ENCODE results near the gene COA5.

DNA sequence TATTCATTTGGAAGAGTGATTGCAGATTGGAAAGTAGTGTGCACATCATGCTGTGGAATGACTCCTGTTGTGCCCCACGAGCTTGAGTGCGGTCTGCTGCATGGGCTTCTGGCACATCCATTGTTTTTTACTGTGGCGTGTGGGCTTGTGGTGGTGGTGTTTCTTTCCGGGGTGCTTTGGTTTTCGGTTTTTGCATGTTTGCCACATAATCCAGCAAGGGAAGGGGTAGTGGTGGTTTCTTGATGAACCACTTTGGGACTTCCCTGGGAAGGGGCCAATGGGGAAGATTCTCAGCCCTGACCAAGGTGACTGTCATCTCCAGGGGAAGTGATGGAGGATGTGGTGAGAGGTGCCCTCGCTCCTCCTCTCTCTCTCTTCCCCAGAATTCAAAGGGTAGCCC is 57.0 kb downstream of the COA5 start:
- TF ChIP-seq CTCF (IDR thresholded peaks at IDR 0.05 in 8 of 11, conservative IDR thresholded peaks at IDR 0.05 in 3 of 11) (no peak), POLR2A (IDR thresholded peaks at IDR 0.05) (no peak), POLR2AphosphoS5 (IDR thresholded peaks at IDR 0.05) (no peak)
